Peyer's patch (tissue), 4 donors: ENCODE data around the gene PNPLA3. TPM values are rescaled to one million over a fixed set of nuclear protein-coding genes. Genes with fewer than 3 reads are reported as not detected.

Experiments
- DNase-seq, 3 donors: peaks; one replicate each; pipeline ENCODE4 v3.0.0-alpha.2; 2017 to 2019
- H3K27ac ChIP-seq, 4 donors: fragments of 200-600 bp; sonication (generic); one replicate each; pipeline ENCODE4 v1.5.1; 2016 to 2019
- H3K27me3 ChIP-seq, 2 donors: fragments of 200-600 bp; sonication (generic); one replicate each; pipeline ENCODE4 v1.5.1; 2019
- H3K36me3 ChIP-seq, 3 donors: fragments of 200-600 bp; sonication (generic); one replicate each; pipeline ENCODE4 v1.5.1; 2016 to 2019
- H3K4me1 ChIP-seq, 4 donors: fragments of 200-600 bp; sonication (generic); one replicate each; pipeline ENCODE4 v1.5.1; 2016 to 2019
- H3K4me3 ChIP-seq, 4 donors: fragments of 200-600 bp; sonication (generic); 1 replicate in 3 of 4; 2 replicates in 1 of 4; pipeline ENCODE4 v1.5.1; 2016 to 2019; ENCODE audit warnings: mild to moderate bottlenecking in 1 of 4
- H3K9me3 ChIP-seq, 4 donors: fragments of 200-600 bp; sonication (generic); one replicate each; pipeline ENCODE4 v1.5.1; 2016 to 2019; ENCODE audit warnings: mild to moderate bottlenecking in 1 of 4
- POLR2A ChIP-seq, 2 donors: fragments of 450-650 bp; IDR thresholded peaks; one replicate each; pipeline ENCODE4 v1.5.1; 2017; ENCODE audit warnings: antibody characterized with exemption in 2 of 2, mild to moderate bottlenecking in 2 of 2, moderate library complexity in 2 of 2
- total RNA-seq, 4 donors: library from RNA; depleted of rRNA; stranded (reverse); fragments of >200 nt; gene quantifications; one replicate each; pipeline ENCODE4 v1.1.0, GENCODE V29; 2016
- TF ChIP-seq, protein P1 (sequence below), 6 experiments: fragments of 450-650 bp in 4 of 6; fragments of 200-600 bp in 2 of 6; sonication (generic) in 1 of 6; IDR thresholded peaks; one replicate each; pipeline ENCODE4 v1.5.1; 2017 to 2019; ENCODE audit warnings: antibody characterized with exemption in 6 of 6, mild to moderate bottlenecking in 3 of 6, moderate library complexity in 1 of 6

The PNPLA3 gene
- total RNA-seq, 4 donors from 2014 or later, result 0.80 to 6.6 (median 2.5) TPM

DNA sequence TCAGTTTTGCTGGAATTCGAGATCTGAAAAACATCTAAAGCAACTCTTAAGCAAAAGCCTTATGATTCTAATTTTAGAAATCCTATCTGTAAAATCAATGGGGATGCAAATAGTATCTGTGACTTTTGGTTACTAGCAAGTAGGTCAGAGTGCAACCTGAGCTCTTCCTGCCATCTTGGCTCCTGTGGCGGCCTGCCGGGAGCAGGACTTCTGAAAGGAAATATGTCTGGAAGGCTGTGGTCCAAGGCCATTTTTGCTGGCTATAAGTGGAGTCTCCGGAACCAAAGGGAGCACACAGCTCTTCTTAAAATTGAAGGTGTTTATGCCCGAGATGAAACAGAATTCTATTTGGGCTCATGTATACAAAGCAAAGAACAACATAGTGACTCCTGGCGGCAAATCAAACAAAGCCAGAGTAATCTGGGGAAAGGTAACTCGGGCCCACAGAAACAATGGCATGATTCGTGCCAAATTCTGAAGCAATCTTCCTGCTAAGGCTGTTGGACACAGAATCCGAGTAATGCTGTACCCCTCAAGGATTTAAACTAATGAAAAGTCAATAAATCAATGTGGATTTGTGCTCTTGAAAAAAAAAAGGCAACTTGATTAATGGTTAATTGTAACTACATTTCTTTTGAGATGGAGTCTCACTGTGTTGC, 33.3 kb downstream of the PNPLA3 start:
- H3K27me3 ChIP-seq, result no peaks in the 10 kb centered on the region
- no peaks in the 10 kb centered on the region for H3K36me3 ChIP-seq
- TF ChIP-seq, protein P1, sequence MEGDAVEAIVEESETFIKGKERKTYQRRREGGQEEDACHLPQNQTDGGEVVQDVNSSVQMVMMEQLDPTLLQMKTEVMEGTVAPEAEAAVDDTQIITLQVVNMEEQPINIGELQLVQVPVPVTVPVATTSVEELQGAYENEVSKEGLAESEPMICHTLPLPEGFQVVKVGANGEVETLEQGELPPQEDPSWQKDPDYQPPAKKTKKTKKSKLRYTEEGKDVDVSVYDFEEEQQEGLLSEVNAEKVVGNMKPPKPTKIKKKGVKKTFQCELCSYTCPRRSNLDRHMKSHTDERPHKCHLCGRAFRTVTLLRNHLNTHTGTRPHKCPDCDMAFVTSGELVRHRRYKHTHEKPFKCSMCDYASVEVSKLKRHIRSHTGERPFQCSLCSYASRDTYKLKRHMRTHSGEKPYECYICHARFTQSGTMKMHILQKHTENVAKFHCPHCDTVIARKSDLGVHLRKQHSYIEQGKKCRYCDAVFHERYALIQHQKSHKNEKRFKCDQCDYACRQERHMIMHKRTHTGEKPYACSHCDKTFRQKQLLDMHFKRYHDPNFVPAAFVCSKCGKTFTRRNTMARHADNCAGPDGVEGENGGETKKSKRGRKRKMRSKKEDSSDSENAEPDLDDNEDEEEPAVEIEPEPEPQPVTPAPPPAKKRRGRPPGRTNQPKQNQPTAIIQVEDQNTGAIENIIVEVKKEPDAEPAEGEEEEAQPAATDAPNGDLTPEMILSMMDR (IDR thresholded peaks at IDR 0.05), result no peak
- TF ChIP-seq POLR2A (IDR thresholded peaks at IDR 0.05), result no peak
- H3K27ac ChIP-seq, result no peak overlapping the region
- H3K9me3 ChIP-seq, result no peaks in the 10 kb centered on the region
- H3K4me1 ChIP-seq, result peaks cover 0 to 20% (median 2%) of the 10 kb centered on the region in 4 donors
- no peak for DNase-seq
- H3K4me3 ChIP-seq, result peak overlapping the region in 2 of 4 donors; percentile 75 to 93

- H3K4me3 ChIP-seq, result no peak overlapping the region
- no peaks in the 10 kb centered on the region for H3K36me3 ChIP-seq
- no peaks in the 10 kb centered on the region for H3K27me3 ChIP-seq
- DNase-seq, result no peak
- no peak for TF ChIP-seq POLR2A (IDR thresholded peaks at IDR 0.05)
- TF ChIP-seq, protein P1 (IDR thresholded peaks at IDR 0.05), result no peak
- H3K9me3 ChIP-seq, result no peaks in the 10 kb centered on the region
- peaks cover 0 to 20% (median 2%) of the 10 kb centered on the region in 4 donors for H3K4me1 ChIP-seq
- H3K27ac ChIP-seq, result no peak overlapping the region
Observed at GRCh38 chr22:43957871-43958270, 34.3 kb downstream of the PNPLA3 start.

GRCh38 chr22:43964314-43964857, 40.8 kb downstream of the PNPLA3 start:
- H3K27me3 ChIP-seq, result no peaks in the 10 kb centered on the region
- no peak overlapping the region for H3K27ac ChIP-seq
- no peak for DNase-seq
- no peaks in the 10 kb centered on the region for H3K9me3 ChIP-seq
- peaks cover 0 to 61% (median 0%) of the 10 kb centered on the region in 3 donors for H3K36me3 ChIP-seq
- no peak for TF ChIP-seq POLR2A (IDR thresholded peaks at IDR 0.05)
- TF ChIP-seq, protein P1 (IDR thresholded peaks at IDR 0.05), result no peak
- H3K4me3 ChIP-seq, result no peak overlapping the region
- H3K4me1 ChIP-seq, result no peaks in the 10 kb centered on the region

DNA sequence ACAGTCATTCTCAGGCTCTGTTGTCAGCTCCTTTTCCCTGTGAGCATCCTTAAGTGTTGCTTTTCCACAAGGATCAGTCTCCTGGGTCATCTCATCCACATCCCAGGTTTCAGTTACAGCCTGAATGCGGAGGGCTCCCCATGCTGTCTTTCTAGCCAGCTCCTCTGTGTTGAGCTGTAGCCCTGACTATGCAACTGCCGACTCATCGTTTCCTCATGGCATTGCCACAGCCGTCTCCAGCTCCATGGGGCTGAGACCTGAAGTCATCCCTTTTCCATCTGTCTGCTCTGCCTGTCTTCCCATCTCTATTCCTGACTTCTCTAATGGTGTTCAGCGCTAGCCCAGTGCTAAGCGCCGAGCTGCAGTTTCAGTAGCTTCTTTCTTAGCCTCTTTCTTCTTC, 43.5 kb downstream of the PNPLA3 start:
- Histone ChIP-seq H3K9me3 (no peaks in the 10 kb centered on the region), H3K4me1 (no peaks in the 10 kb centered on the region), H3K4me3 (no peak overlapping the region), H3K27me3 (no peaks in the 10 kb centered on the region), H3K27ac (no peak overlapping the region), H3K36me3 (peaks cover 0 to 85% (median 0%) of the 10 kb centered on the region in 3 donors)
- no peak for TF ChIP-seq POLR2A (IDR thresholded peaks at IDR 0.05)
- TF ChIP-seq, protein P1 (IDR thresholded peaks at IDR 0.05), result no peak
- DNase-seq, result no peak

GRCh38 chr22:43968614-43969013, 45.0 kb downstream of the PNPLA3 start:
- Histone ChIP-seq H3K4me3 (no peak overlapping the region), H3K9me3 (no peaks in the 10 kb centered on the region), H3K27me3 (no peaks in the 10 kb centered on the region), H3K36me3 (peaks cover 0 to 94% (median 0%) of the 10 kb centered on the region in 3 donors), H3K27ac (no peak overlapping the region), H3K4me1 (no peaks in the 10 kb centered on the region)
- no peak for DNase-seq
- TF ChIP-seq POLR2A (IDR thresholded peaks at IDR 0.05), result no peak
- TF ChIP-seq, protein P1 (IDR thresholded peaks at IDR 0.05), result no peak
